IMR-90 (cell line): ENCODE measurements around the gene GABRP. TPM values are rescaled to one million over a fixed set of nuclear protein-coding genes. Genes with fewer than 3 reads are reported as not detected.

Experiments used
- ATAC-seq: fragments of 200-7000 bp; cut with Tn5 transposase; 2 replicates; pipeline ENCODE4 v1.9.1; 2020; ENCODE audit warnings: low read depth, mild to moderate bottlenecking, moderate library complexity
- BruUV-seq: library from RNA; stranded (reverse); fragments of 400-500 nt; replicated peaks from 2 replicates; lab custom pipeline; 2021; lab: Mats Ljungman, UMichigan
- CTCF ChIA-PET: fragments of 300-600 bp; formaldehyde crosslinking; extraction: SDS; loops from one replicate; lab custom pipeline; 2021; ENCODE audit warnings: antibody characterized with exemption; lab: Yijun Ruan, JAX
- POLR2A ChIA-PET: fragments of 300-600 bp; sonication (Branson Sonifier 250); formaldehyde crosslinking; loops from one replicate; lab custom pipeline; 2022; ENCODE audit warnings: antibody characterized with exemption; ENCODE audit not compliant: unreplicated experiment; lab: Charles Lee
- DNase-seq: peaks from one replicate; pipeline ENCODE4 v3.0.0; 2013
- H2AFZ ChIP-seq: replicated peaks from 2 replicates; pipeline ENCODE3; 2013; ENCODE audit warnings: low read length, mild to moderate bottlenecking; ENCODE audit not compliant: poor library complexity
- H2AK5ac ChIP-seq: 2 replicates; pipeline ENCODE4 v1.6.1; 2013; ENCODE audit warnings: low read depth, low read length, inconsistent platforms
- H2AK9ac ChIP-seq: replicated peaks from 2 replicates; pipeline ENCODE3; 2013; ENCODE audit warnings: mild to moderate bottlenecking, low read depth, low read length, moderate library complexity; ENCODE audit not compliant: poor library complexity
- H2BK120ac ChIP-seq: 2 replicates; pipeline ENCODE4 v1.6.1; 2013; ENCODE audit warnings: low read depth, low read length, inconsistent platforms
- H2BK15ac ChIP-seq: 3 replicates; pipeline ENCODE4 v1.6.1; 2013; ENCODE audit warnings: low read depth, low read length, inconsistent platforms
- H2BK20ac ChIP-seq: 2 replicates; pipeline ENCODE4 v1.6.1; 2013; ENCODE audit warnings: low read depth, mild to moderate bottlenecking, inconsistent platforms, low read length, moderate library complexity
- H2BK5ac ChIP-seq: 2 replicates; pipeline ENCODE4 v1.6.1; 2013; ENCODE audit warnings: mild to moderate bottlenecking, low read depth, low read length, inconsistent platforms; ENCODE audit not compliant: poor library complexity, severe bottlenecking
- H3K14ac ChIP-seq: replicated peaks from 2 replicates; pipeline ENCODE4 v1.6.1; 2013; ENCODE audit warnings: low read depth, low read length, inconsistent platforms
- H3K18ac ChIP-seq: 2 replicates; pipeline ENCODE4 v1.6.1; 2013; ENCODE audit warnings: low read depth, low read length, control low read depth
- H3K23ac ChIP-seq: 2 replicates; pipeline ENCODE4 v1.6.1; 2013; ENCODE audit warnings: low read depth, low read length, inconsistent platforms
- H3K27ac ChIP-seq: 2 replicates; pipeline ENCODE4 v1.5.1; 2013; ENCODE audit warnings: mild to moderate bottlenecking, control low read depth, low read length; ENCODE audit not compliant: insufficient read depth
- H3K27me3 ChIP-seq: 2 replicates; pipeline ENCODE4 v1.6.1; 2013; ENCODE audit warnings: low read length; ENCODE audit not compliant: control insufficient read depth, insufficient read depth
- H3K36me3 ChIP-seq: 2 replicates; pipeline ENCODE4 v1.6.1; 2013; ENCODE audit warnings: low read length, mixed read lengths; ENCODE audit not compliant: control insufficient read depth, insufficient read depth
- H3K4ac ChIP-seq: 2 replicates; pipeline ENCODE4 v1.6.1; 2013; ENCODE audit warnings: low read depth, low read length, inconsistent platforms
- H3K4me1 ChIP-seq: 2 replicates; pipeline ENCODE4 v1.6.1; 2013; ENCODE audit warnings: low read length, mixed read lengths; ENCODE audit not compliant: control insufficient read depth, insufficient read depth
- H3K4me2 ChIP-seq: 2 replicates; pipeline ENCODE4 v1.6.1; 2013; ENCODE audit warnings: low read depth, mild to moderate bottlenecking, control low read depth, low read length, moderate library complexity
- H3K4me3 ChIP-seq: 2 replicates; pipeline ENCODE4 v1.5.1; 2013; ENCODE audit warnings: low read depth, mild to moderate bottlenecking, control low read depth, low read length, moderate library complexity; ENCODE audit not compliant: insufficient read depth
- H3K56ac ChIP-seq: 2 replicates; pipeline ENCODE4 v1.6.1; 2013; ENCODE audit warnings: low read length, inconsistent platforms; ENCODE audit not compliant: insufficient read depth; ENCODE audit errors: extremely low read depth
- H3K79me1 ChIP-seq, 2 experiments: 2 replicates each; pipeline ENCODE4 v1.6.1; 2013; ENCODE audit warnings: low read length in 2 of 2, inconsistent platforms in 1 of 2, low read depth in 1 of 2
- H3K9ac ChIP-seq: 2 replicates; pipeline ENCODE4 v1.6.1; 2013; ENCODE audit warnings: low read depth, low read length, control low read depth
- H3K9me1 ChIP-seq: 2 replicates; pipeline ENCODE4 v1.6.1; 2013; ENCODE audit warnings: low read length, inconsistent platforms; ENCODE audit not compliant: insufficient read depth
- H3K9me3 ChIP-seq: 2 replicates; pipeline ENCODE4 v1.6.1; 2013; ENCODE audit warnings: low read length; ENCODE audit not compliant: control insufficient read depth, insufficient read depth
- H4K20me1 ChIP-seq: 2 replicates; pipeline ENCODE4 v1.6.1; 2013; ENCODE audit warnings: low read length, inconsistent platforms; ENCODE audit not compliant: insufficient read depth
- H4K5ac ChIP-seq: 2 replicates; pipeline ENCODE4 v1.6.1; 2013; ENCODE audit warnings: mild to moderate bottlenecking, low read depth, low read length, control low read depth
- H4K8ac ChIP-seq, 2 experiments: 2 replicates each; pipeline ENCODE4 v1.6.1; 2013; ENCODE audit warnings: low read depth in 2 of 2, low read length in 2 of 2, control low read depth in 1 of 2, inconsistent platforms in 1 of 2
- H4K91ac ChIP-seq: 2 replicates; pipeline ENCODE4 v1.6.1; 2013; ENCODE audit warnings: low read depth, low read length, inconsistent platforms; ENCODE audit not compliant: insufficient read depth
- BHLHE40 ChIP-seq: fragments of 150-350 bp; IDR thresholded peaks from 2 replicates; pipeline ENCODE4 v1.6.1; 2016; ENCODE audit warnings: mild to moderate bottlenecking, low read depth, low read length
- CEBPB ChIP-seq: IDR thresholded peaks from 2 replicates; pipeline ENCODE4 v1.6.1; 2012; ENCODE audit warnings: low read depth, low read length, improper control_type of control experiment
- CHD1 ChIP-seq: IDR thresholded peaks from 2 replicates; pipeline ENCODE4 v1.6.1; 2012; ENCODE audit warnings: low read depth, low read length, improper control_type of control experiment
- FOS ChIP-seq: fragments of 150-350 bp; IDR thresholded peaks from 2 replicates; pipeline ENCODE4 v1.6.1; 2016; ENCODE audit warnings: low read depth, low read length
- MAFK ChIP-seq: IDR thresholded peaks from 2 replicates; pipeline ENCODE4 v1.6.1; 2012; ENCODE audit warnings: low read depth, low read length, improper control_type of control experiment
- MAZ ChIP-seq: IDR thresholded peaks from 2 replicates; pipeline ENCODE4 v1.6.1; 2012; ENCODE audit warnings: low read depth, mild to moderate bottlenecking, low read length, improper control_type of control experiment, moderate library complexity, borderline replicate concordance
- MXI1 ChIP-seq: IDR thresholded peaks from 2 replicates; pipeline ENCODE4 v1.6.1; 2012; ENCODE audit warnings: low read depth, mild to moderate bottlenecking, low read length, moderate library complexity, borderline replicate concordance
- POLR2A ChIP-seq: IDR thresholded peaks from 2 replicates; pipeline ENCODE4 v1.6.1; 2012; ENCODE audit warnings: mild to moderate bottlenecking, low read depth, low read length
- RAD21 ChIP-seq: IDR thresholded peaks from 2 replicates; pipeline ENCODE4 v1.6.1; 2012; ENCODE audit warnings: low read length, improper control_type of control experiment
- RCOR1 ChIP-seq: IDR thresholded peaks from 2 replicates; pipeline ENCODE4 v1.6.1; 2012; ENCODE audit warnings: mild to moderate bottlenecking, low read length, improper control_type of control experiment; ENCODE audit not compliant: insufficient replicate concordance
- RFX5 ChIP-seq: IDR thresholded peaks from 2 replicates; pipeline ENCODE4 v1.8.0; 2012; ENCODE audit warnings: low read depth, mild to moderate bottlenecking, low read length, moderate library complexity
- SMC3 ChIP-seq: fragments of 150-350 bp; IDR thresholded peaks from 2 replicates; pipeline ENCODE4 v1.6.1; 2016; ENCODE audit warnings: low read depth, mild to moderate bottlenecking, antibody characterized with exemption, low read length, moderate library complexity
- WGBS, 2 experiments: methylation state at CpG; one replicate each; pipeline versions ENCODE4 v1.1.5 to v1.1.7; 2013; ENCODE audit warnings: missing lambda C conversion rate in 2 of 2; ENCODE audit not compliant: insufficient read length in 1 of 2; ENCODE audit errors: extremely low coverage in 2 of 2; 5-methylcytosine and 5-hydroxymethylcytosine counted together
- dilution Hi-C: fragments of 300-500 bp; cut with HindIII; formaldehyde crosslinking; loops from one replicate; pipeline ENCODE4 v1.14.3; 2018; ENCODE audit warnings: low sequenced_read_pairs; ENCODE audit not compliant: unreplicated experiment
- in situ Hi-C: fragments of 300-500 bp; cut with MboI; formaldehyde crosslinking; loops from 3 replicates; pipeline ENCODE4 v1.14.3; 2019; ENCODE audit warnings: low sequenced_read_pairs, inconsistent platforms, mixed read lengths
- intact Hi-C: fragments of 100-400 bp; cut with micrococcal nuclease; formaldehyde crosslinking; loops from 2 replicates; pipeline ENCODE4 v1.10.0; 2022
- polyA plus RNA-seq, 3 experiments: library from polyadenylated mRNA; depleted of rRNA; stranded (reverse); fragments of >200 nt; gene quantifications; 2 replicates each; pipeline ENCODE4 v1.2.3, GENCODE V29; 2012; ENCODE audit warnings: low replicate concordance in 1 of 3
- total RNA-seq: library from RNA; depleted of rRNA; stranded (reverse); fragments of >200 nt; gene quantifications from 2 replicates; pipeline ENCODE4 v1.2.3, GENCODE V29; 2012
- TF ChIP-seq, protein P1 (sequence below): fragments of 150-350 bp; IDR thresholded peaks from 2 replicates; pipeline ENCODE4 v1.6.1; 2017; ENCODE audit warnings: mild to moderate bottlenecking, antibody characterized with exemption, low read length, low read depth
- TF ChIP-seq, protein P2 (sequence below): conservative IDR thresholded peaks from 2 replicates; pipeline ENCODE4 v1.5.1; 2012; ENCODE audit warnings: mild to moderate bottlenecking, low read depth, low read length, improper control_type of control experiment

GABRP gene
- total and polyA plus RNA-seq, 2 of the 4 experiments (the other 2 are of a cell fraction) = not detected

DNA sequence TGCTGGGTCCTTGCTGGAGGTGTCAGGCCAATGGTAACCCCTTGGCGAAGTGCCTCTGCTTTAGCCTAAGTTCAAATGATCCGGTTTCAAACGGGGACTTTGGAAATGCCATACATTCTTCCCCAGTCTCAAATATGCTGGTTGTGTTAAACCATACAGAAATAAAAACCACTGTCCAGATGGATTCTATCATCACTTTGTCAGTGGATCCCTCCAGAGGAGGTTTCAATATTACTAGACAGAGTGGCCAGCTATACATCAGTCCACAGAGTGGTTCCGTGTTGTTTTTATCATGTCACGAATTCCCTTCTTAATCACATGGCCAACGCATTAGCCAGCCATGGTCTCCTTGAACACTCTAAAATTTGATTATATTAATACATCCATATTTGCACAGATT is 71.0 kb downstream of the GABRP start:
- peak overlapping the region; percentile 70 for H2AFZ ChIP-seq
- no peak overlapping the region for H2BK15ac ChIP-seq
- no peaks in the 10 kb centered on the region for H3K9me1 ChIP-seq
- POLR2A ChIA-PET = no interaction called here
- DNase-seq (peak; percentile 15), ATAC-seq (peak; percentile 93)
- no peaks in the 10 kb centered on the region for H3K79me1 ChIP-seq
- H3K36me3 ChIP-seq = no peaks in the 10 kb centered on the region
- H4K91ac ChIP-seq = no peak overlapping the region
- H2BK20ac ChIP-seq = no peak overlapping the region; the same call in 1 of the 2 replicates
- no TSS peak for BruUV-seq
- no peak overlapping the region for H2BK5ac ChIP-seq
- H4K20me1 ChIP-seq = no peaks in the 10 kb centered on the region
- H4K8ac ChIP-seq = no peak overlapping the region
- H3K9me3 ChIP-seq = peaks cover 1% of the 10 kb centered on the region; the same call in 1 of the 2 replicates
- no peak overlapping the region for H4K5ac ChIP-seq
- no peak overlapping the region for H3K14ac ChIP-seq
- no peak overlapping the region for H3K27ac ChIP-seq
- H3K4me3 ChIP-seq = no peak overlapping the region
- CTCF ChIA-PET = no interaction called here
- intact Hi-C loops = loop anchor here (5.0 kb wide), 1 partner anchor 37 kb away; no protein-coding TSS in a partner anchor
- in situ Hi-C loops = no loop called here
- peaks cover 3% of the 10 kb centered on the region; the same call in 1 of the 2 replicates for H3K4me1 ChIP-seq
- peak overlapping the region; percentile 30; the same call in 1 of the 2 replicates for H3K56ac ChIP-seq
- H3K23ac ChIP-seq = no peak overlapping the region
- H3K4me2 ChIP-seq = peak overlapping the region; percentile 3; the same call in 1 of the 2 replicates
- no peaks in the 10 kb centered on the region for H3K27me3 ChIP-seq
- no peak overlapping the region for H3K4ac ChIP-seq
- no peak for TF ChIP-seq RAD21
- TF ChIP-seq, protein P1, sequence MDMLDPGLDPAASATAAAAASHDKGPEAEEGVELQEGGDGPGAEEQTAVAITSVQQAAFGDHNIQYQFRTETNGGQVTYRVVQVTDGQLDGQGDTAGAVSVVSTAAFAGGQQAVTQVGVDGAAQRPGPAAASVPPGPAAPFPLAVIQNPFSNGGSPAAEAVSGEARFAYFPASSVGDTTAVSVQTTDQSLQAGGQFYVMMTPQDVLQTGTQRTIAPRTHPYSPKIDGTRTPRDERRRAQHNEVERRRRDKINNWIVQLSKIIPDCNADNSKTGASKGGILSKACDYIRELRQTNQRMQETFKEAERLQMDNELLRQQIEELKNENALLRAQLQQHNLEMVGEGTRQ = no peak
- TF ChIP-seq RCOR1 = no peak
- no peak for TF ChIP-seq BHLHE40
- TF ChIP-seq RFX5 = no peak
- TF ChIP-seq CHD1 = no peak
- TF ChIP-seq MAFK = no peak
- TF ChIP-seq MAZ = no peak
- TF ChIP-seq MXI1 = no peak
- no peak for TF ChIP-seq CEBPB
- TF ChIP-seq FOS = no peak
- TF ChIP-seq, protein P2, sequence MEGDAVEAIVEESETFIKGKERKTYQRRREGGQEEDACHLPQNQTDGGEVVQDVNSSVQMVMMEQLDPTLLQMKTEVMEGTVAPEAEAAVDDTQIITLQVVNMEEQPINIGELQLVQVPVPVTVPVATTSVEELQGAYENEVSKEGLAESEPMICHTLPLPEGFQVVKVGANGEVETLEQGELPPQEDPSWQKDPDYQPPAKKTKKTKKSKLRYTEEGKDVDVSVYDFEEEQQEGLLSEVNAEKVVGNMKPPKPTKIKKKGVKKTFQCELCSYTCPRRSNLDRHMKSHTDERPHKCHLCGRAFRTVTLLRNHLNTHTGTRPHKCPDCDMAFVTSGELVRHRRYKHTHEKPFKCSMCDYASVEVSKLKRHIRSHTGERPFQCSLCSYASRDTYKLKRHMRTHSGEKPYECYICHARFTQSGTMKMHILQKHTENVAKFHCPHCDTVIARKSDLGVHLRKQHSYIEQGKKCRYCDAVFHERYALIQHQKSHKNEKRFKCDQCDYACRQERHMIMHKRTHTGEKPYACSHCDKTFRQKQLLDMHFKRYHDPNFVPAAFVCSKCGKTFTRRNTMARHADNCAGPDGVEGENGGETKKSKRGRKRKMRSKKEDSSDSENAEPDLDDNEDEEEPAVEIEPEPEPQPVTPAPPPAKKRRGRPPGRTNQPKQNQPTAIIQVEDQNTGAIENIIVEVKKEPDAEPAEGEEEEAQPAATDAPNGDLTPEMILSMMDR = no peak
- no peak for TF ChIP-seq POLR2A
- TF ChIP-seq SMC3 = no peak
- H2BK120ac ChIP-seq = no peak overlapping the region
- dilution Hi-C loops = no loop called here
- no peak overlapping the region for H2AK9ac ChIP-seq
- 40% methylated on average over 1 of the region's 6 CpGs; no CpG with 5 or more reads in 1 of the 2 experiments for WGBS, 2 experiments
- no peak overlapping the region for H3K9ac ChIP-seq
- no peak overlapping the region for H3K18ac ChIP-seq
- no peak overlapping the region for H2AK5ac ChIP-seq
